Measurements from ENCODE around the gene TIMM13. TPM values are rescaled to one million over a fixed set of nuclear protein-coding genes. Genes with fewer than 3 reads are reported as not detected.
"Not testable (repeated sequence)": the region's sequence is repeated elsewhere in the genome, so short reads cannot be mapped to it uniquely, and the experiment has no call there.

Gene TIMM13
- total RNA-seq, 1 experiment from 2014 or later: 49.3 TPM

GRCh38 chr19:2469102-2469914 is 41.9 kb upstream of the TIMM13 start:
- DNase-seq: no peak
- Histone ChIP-seq H3K4me1 (ENCODE audit: low read length) (no peaks in the 10 kb centered on the region), H2AFZ (ENCODE audit: low read length) (no peak overlapping the region), H3K9me3 (ENCODE audit: low read length) (no peaks in the 10 kb centered on the region), H3K9ac (ENCODE audit: low read length) (no peak overlapping the region), H3K4me3 (ENCODE audit: low read length) (no peak overlapping the region), H3K79me2 (ENCODE audit: low read length) (no peaks in the 10 kb centered on the region), H4K20me1 (ENCODE audit: insufficient read depth, low read depth, low read length) (no peaks in the 10 kb centered on the region), H3K9me2 (replicated peaks; ENCODE audit: insufficient read depth, low read length) (no peaks in the 10 kb centered on the region), H3K36me3 (ENCODE audit: insufficient read depth, low read length) (no peaks in the 10 kb centered on the region), H3K27me3 (ENCODE audit: low read length) (no peaks in the 10 kb centered on the region), H3K4me2 (ENCODE audit: low read depth, low read length, poor library complexity, severe bottlenecking) (no peak overlapping the region), H3K27ac (ENCODE audit: low read length) (no peak overlapping the region)

- Histone ChIP-seq H3K27me3 (ENCODE audit: low read length) (no peaks in the 10 kb centered on the region), H2AFZ (ENCODE audit: low read length) (no peak overlapping the region), H3K9me3 (ENCODE audit: low read length) (no peaks in the 10 kb centered on the region), H4K20me1 (ENCODE audit: insufficient read depth, low read depth, low read length) (no peaks in the 10 kb centered on the region), H3K79me2 (ENCODE audit: low read length) (no peaks in the 10 kb centered on the region), H3K36me3 (ENCODE audit: insufficient read depth, low read length) (no peaks in the 10 kb centered on the region), H3K9me2 (replicated peaks; ENCODE audit: insufficient read depth, low read length) (no peaks in the 10 kb centered on the region), H3K9ac (ENCODE audit: low read length) (no peak overlapping the region), H3K4me2 (ENCODE audit: low read depth, low read length, poor library complexity, severe bottlenecking) (no peak overlapping the region), H3K4me1 (ENCODE audit: low read length) (no peaks in the 10 kb centered on the region), H3K4me3 (ENCODE audit: low read length) (no peak overlapping the region), H3K27ac (ENCODE audit: low read length) (no peak overlapping the region)
- no peak for DNase-seq
These were observed 41.2 kb upstream of the TIMM13 start for GRCh38 chr19:2468596-2468995.

GRCh38 chr19:2464389-2464788 is 37.0 kb upstream of the TIMM13 start:
- no peaks in the 10 kb centered on the region for H3K27me3 ChIP-seq (ENCODE audit: low read length)
- no peak overlapping the region for H3K4me2 ChIP-seq (ENCODE audit: low read depth, low read length, poor library complexity, severe bottlenecking)
- no peaks in the 10 kb centered on the region for H4K20me1 ChIP-seq (ENCODE audit: insufficient read depth, low read depth, low read length)
- H3K36me3 ChIP-seq (ENCODE audit: insufficient read depth, low read length): no peaks in the 10 kb centered on the region
- no peaks in the 10 kb centered on the region for H3K9me2 ChIP-seq (replicated peaks; ENCODE audit: insufficient read depth, low read length)
- H3K4me3 ChIP-seq (ENCODE audit: low read length): no peak overlapping the region
- H3K9me3 ChIP-seq (ENCODE audit: low read length): no peaks in the 10 kb centered on the region
- H3K9ac ChIP-seq (ENCODE audit: low read length): no peak overlapping the region
- H3K79me2 ChIP-seq (ENCODE audit: low read length): no peaks in the 10 kb centered on the region
- DNase-seq: no peak
- no peak overlapping the region for H3K27ac ChIP-seq (ENCODE audit: low read length)
- H2AFZ ChIP-seq (ENCODE audit: low read length): no peak overlapping the region
- peaks cover 5% of the 10 kb centered on the region; the same call in 1 of the 2 replicates for H3K4me1 ChIP-seq (ENCODE audit: low read length)

- not testable (repeated sequence) for DNase-seq; H3K9me2 ChIP-seq (replicated peaks; ENCODE audit: insufficient read depth, low read length); H3K4me2 ChIP-seq (ENCODE audit: low read depth, low read length, poor library complexity, severe bottlenecking); H3K36me3 ChIP-seq (ENCODE audit: insufficient read depth, low read length); H2AFZ ChIP-seq (ENCODE audit: low read length); H4K20me1 ChIP-seq (ENCODE audit: insufficient read depth, low read depth, low read length); H3K9me3 ChIP-seq (ENCODE audit: low read length); H3K27me3 ChIP-seq (ENCODE audit: low read length); H3K9ac ChIP-seq (ENCODE audit: low read length); H3K4me3 ChIP-seq (ENCODE audit: low read length); H3K4me1 ChIP-seq (ENCODE audit: low read length); H3K27ac ChIP-seq (ENCODE audit: low read length); H3K79me2 ChIP-seq (ENCODE audit: low read length)
These were observed 36.3 kb upstream of the TIMM13 start for GRCh38 chr19:2463694-2464093.

- Histone ChIP-seq H2AFZ (ENCODE audit: low read length) (no peak overlapping the region), H3K9ac (ENCODE audit: low read length) (no peak overlapping the region), H4K20me1 (ENCODE audit: insufficient read depth, low read depth, low read length) (no peaks in the 10 kb centered on the region)
These were observed 35.4 kb upstream of the TIMM13 start for GRCh38 chr19:2462635-2463421.

GRCh38 chr19:2461751-2462634 is 34.6 kb upstream of the TIMM13 start:
- DNase-seq: no peak
- H4K20me1 ChIP-seq (ENCODE audit: insufficient read depth, low read depth, low read length): no peaks in the 10 kb centered on the region
- no peaks in the 10 kb centered on the region for H3K9me2 ChIP-seq (replicated peaks; ENCODE audit: insufficient read depth, low read length)
- no peaks in the 10 kb centered on the region for H3K36me3 ChIP-seq (ENCODE audit: insufficient read depth, low read length)
- H3K4me2 ChIP-seq (ENCODE audit: low read depth, low read length, poor library complexity, severe bottlenecking): peak overlapping the region; percentile 32
- no peak overlapping the region for H3K9ac ChIP-seq (ENCODE audit: low read length)
- H2AFZ ChIP-seq (ENCODE audit: low read length): 0 out of 2 replicates have a peak overlapping the region, but pooled peaks have one; percentile 36
- no peaks in the 10 kb centered on the region for H3K9me3 ChIP-seq (ENCODE audit: low read length)
- H3K27me3 ChIP-seq (ENCODE audit: low read length): no peaks in the 10 kb centered on the region
- H3K79me2 ChIP-seq (ENCODE audit: low read length): 0 out of 2 replicates have a peak, but pooled peaks cover 1% of the 10 kb centered on the region
- H3K4me3 ChIP-seq (ENCODE audit: low read length): peak overlapping the region; percentile 38; the same call in 1 of the 2 replicates
- H3K4me1 ChIP-seq (ENCODE audit: low read length): peaks cover 9% of the 10 kb centered on the region
- no peak overlapping the region for H3K27ac ChIP-seq (ENCODE audit: low read length)

More at GRCh38 chr19:2462635-2463421, 35.4 kb upstream of the TIMM13 start:
- Histone ChIP-seq H3K4me3 (ENCODE audit: low read length) (no peak overlapping the region), H3K27me3 (ENCODE audit: low read length) (no peaks in the 10 kb centered on the region), H3K36me3 (ENCODE audit: insufficient read depth, low read length) (no peaks in the 10 kb centered on the region), H3K27ac (ENCODE audit: low read length) (no peak overlapping the region), H3K4me1 (ENCODE audit: low read length) (peaks cover 5% of the 10 kb centered on the region; the same call in 1 of the 2 replicates), H3K9me3 (ENCODE audit: low read length) (no peaks in the 10 kb centered on the region), H3K9me2 (replicated peaks; ENCODE audit: insufficient read depth, low read length) (no peaks in the 10 kb centered on the region), H3K79me2 (ENCODE audit: low read length) (no peaks in the 10 kb centered on the region), H3K4me2 (ENCODE audit: low read depth, low read length, poor library complexity, severe bottlenecking) (no peak overlapping the region)
- DNase-seq: no peak

- H3K36me3 ChIP-seq (ENCODE audit: insufficient read depth, low read length): no peaks in the 10 kb centered on the region
- H3K9ac ChIP-seq (ENCODE audit: low read length): no peak overlapping the region
- no peak overlapping the region for H2AFZ ChIP-seq (ENCODE audit: low read length)
- H3K9me2 ChIP-seq (replicated peaks; ENCODE audit: insufficient read depth, low read length): no peaks in the 10 kb centered on the region
- no peaks in the 10 kb centered on the region for H3K9me3 ChIP-seq (ENCODE audit: low read length)
- peaks cover 15% of the 10 kb centered on the region for H3K4me1 ChIP-seq (ENCODE audit: low read length)
- no peak overlapping the region for H3K4me3 ChIP-seq (ENCODE audit: low read length)
- H4K20me1 ChIP-seq (ENCODE audit: insufficient read depth, low read depth, low read length): peaks cover 10% of the 10 kb centered on the region
- no peaks in the 10 kb centered on the region for H3K27me3 ChIP-seq (ENCODE audit: low read length)
- no peak overlapping the region for H3K27ac ChIP-seq (ENCODE audit: low read length)
- peaks cover 16% of the 10 kb centered on the region for H3K79me2 ChIP-seq (ENCODE audit: low read length)
- H3K4me2 ChIP-seq (ENCODE audit: low read depth, low read length, poor library complexity, severe bottlenecking): no peak overlapping the region
- no peak for DNase-seq
These were observed 32.9 kb upstream of the TIMM13 start for GRCh38 chr19:2460245-2460644.

Measured in Karpas-422 (cell line).